Activated CD4-positive, alpha-beta T cell treated with anti-CD3 and anti-CD28 coated beads, Interleukin-2, amount 10 ng/mL, durations not matched to agents 24 days and 14 days (primary cell): ENCODE data around the gene NELFCD. TPM values are rescaled to one million over a fixed set of nuclear protein-coding genes. Genes with fewer than 3 reads are reported as not detected.
A peak's percentile ranks its signal among the peaks of the same experiment; 100 is the strongest.
"Not testable (repeated sequence)": the region's sequence is repeated elsewhere in the genome, so short reads cannot be mapped to it uniquely, and the experiment has no call there.

ENCODE experiments used
- DNase-seq: peaks from one replicate; pipeline ENCODE4 v3.0.0; 2022
- H3K27ac Mint-ChIP-seq: one replicate; pipeline ENCODE4 v1.8.0; 2022; ENCODE audit warnings: mild to moderate bottlenecking, mixed read lengths
- H3K27me3 Mint-ChIP-seq: one replicate; pipeline ENCODE4 v1.8.0; 2022; ENCODE audit warnings: mixed read lengths
- H3K36me3 Mint-ChIP-seq: one replicate; pipeline ENCODE4 v1.8.0; 2022; ENCODE audit warnings: low read depth, mild to moderate bottlenecking, mixed read lengths
- H3K4me1 Mint-ChIP-seq: one replicate; pipeline ENCODE4 v1.8.0; 2021; ENCODE audit warnings: mixed read lengths
- H3K4me3 Mint-ChIP-seq: one replicate; pipeline ENCODE4 v1.8.0; 2022; ENCODE audit warnings: mild to moderate bottlenecking, moderate library complexity, mixed read lengths
- H3K9me3 Mint-ChIP-seq: one replicate; pipeline ENCODE4 v1.8.0; 2021; ENCODE audit warnings: mixed read lengths
- intact Hi-C: fragments of 100-400 bp; cut with micrococcal nuclease; formaldehyde crosslinking; loops from one replicate; pipeline ENCODE4 v1.15.1; 2023
- total RNA-seq: library from RNA; stranded (reverse); gene quantifications from 2 replicates; pipeline ENCODE4 v1.2.3, GENCODE V29; 2022

NELFCD gene
- total RNA-seq, 1 donor from 2014 or later: 120 TPM

GRCh38 chr20:59040667-59041066, 59.6 kb downstream of the NELFCD start:
- Mint-ChIP-seq H3K9me3 (no peaks in the 10 kb centered on the region), H3K36me3 (peaks cover 43% of the 10 kb centered on the region), H3K27me3 (no peaks in the 10 kb centered on the region), H3K4me1 (peaks cover 48% of the 10 kb centered on the region), H3K27ac (peak overlapping the region; percentile 65), H3K4me3 (peak overlapping the region; percentile 93)
- peak; percentile 43 for DNase-seq
- intact Hi-C loops: loop anchor here (5.0 to 10.0 kb wide), 2 partner anchors 182 to 1646 kb away; partner anchors contain the start of gene RBM38

- Mint-ChIP-seq H3K27ac (peak overlapping the region; percentile 69), H3K4me1 (peaks cover 48% of the 10 kb centered on the region), H3K36me3 (peaks cover 40% of the 10 kb centered on the region), H3K4me3 (peak overlapping the region; percentile 93)
- H3K27me3 Mint-ChIP-seq, H3K9me3 Mint-ChIP-seq, DNase-seq: not testable (repeated sequence)
- intact Hi-C loops: loop anchor here (5.0 to 10.0 kb wide), 2 partner anchors 181 to 1647 kb away; partner anchors contain the start of gene RBM38
Measured at GRCh38 chr20:59041487-59041886, 60.4 kb downstream of the NELFCD start.

- intact Hi-C loops: loop anchor here (1.0 to 10.0 kb wide), 3 partner anchors 10 to 1647 kb away; partner anchors contain the start of genes ATP5F1E and RBM38
- Mint-ChIP-seq H3K4me1 (peaks cover 42% of the 10 kb centered on the region), H3K4me3 (peak within 1 kb of the TSS; percentile 93), H3K27me3 (no peaks in the 10 kb centered on the region), H3K36me3 (peaks cover 32% of the 10 kb centered on the region), H3K27ac (peak within 1 kb of the TSS; percentile 96), H3K9me3 (no peaks in the 10 kb centered on the region)
- DNase-seq: peak; percentile 82
Measured at GRCh38 chr20:59042151-59042795, 61.2 kb downstream of the NELFCD start, which contains the start of gene PRELID3B. Gene PRELID3B (minus strand): TSS chr20:59042786. CDS start chr20:59042730, 56 bp downstream.

- Mint-ChIP-seq H3K9me3 (no peaks in the 10 kb centered on the region), H3K27ac (peak overlapping the region; percentile 96), H3K4me1 (peaks cover 42% of the 10 kb centered on the region), H3K27me3 (no peaks in the 10 kb centered on the region), H3K4me3 (peak overlapping the region; percentile 93), H3K36me3 (peaks cover 25% of the 10 kb centered on the region)
- intact Hi-C loops: loop anchor here (1.0 to 10.0 kb wide), 4 partner anchors 11 to 1648 kb away; partner anchors contain the start of genes ATP5F1E, NELFCD and RBM38
- peak; percentile 99 for DNase-seq
Measured at GRCh38 chr20:59042796-59043631, 62.0 kb downstream of the NELFCD start.

GRCh38 chr20:59043698-59044097, 62.6 kb downstream of the NELFCD start:
- Mint-ChIP-seq H3K27ac (peak overlapping the region; percentile 61), H3K4me3 (peak overlapping the region; percentile 73), H3K36me3 (peaks cover 25% of the 10 kb centered on the region), H3K9me3 (no peaks in the 10 kb centered on the region), H3K27me3 (no peaks in the 10 kb centered on the region), H3K4me1 (peaks cover 47% of the 10 kb centered on the region)
- peak; percentile 57 for DNase-seq
- intact Hi-C loops: loop anchor here (1.0 to 10.0 kb wide), 3 partner anchors 62 to 1649 kb away; partner anchors contain the start of genes NELFCD and RBM38

- peaks cover 42% of the 10 kb centered on the region for H3K4me1 Mint-ChIP-seq
- intact Hi-C loops: loop anchor here (5.0 to 10.0 kb wide), 2 partner anchors 178 to 1649 kb away; partner anchors contain the start of gene RBM38
- peak; percentile 50 for DNase-seq
Measured at GRCh38 chr20:59044295-59044694, 63.2 kb downstream of the NELFCD start.

More at GRCh38 chr20:59044295-59044694, 63.2 kb downstream of the NELFCD start:
- H3K27ac Mint-ChIP-seq: no peak overlapping the region
- no peaks in the 10 kb centered on the region for H3K27me3 Mint-ChIP-seq
- H3K9me3 Mint-ChIP-seq: no peaks in the 10 kb centered on the region
- H3K4me3 Mint-ChIP-seq: no peak overlapping the region
- peaks cover 21% of the 10 kb centered on the region for H3K36me3 Mint-ChIP-seq

Other genes starting within 250 kb of the NELFCD start
- 0.64 and 1.6 TPM in 2 replicates for gene GNAS-AS1, start 130.4 kb upstream of the NELFCD start, total RNA-seq
- gene GNAS, start 128.5 kb upstream of the NELFCD start, total RNA-seq: 500 and 523 TPM in 2 replicates
- gene CTSZ, start 26.0 kb downstream of the NELFCD start, total RNA-seq: 48.1 and 51.1 TPM in 2 replicates
- not detected in 2 replicates for gene TUBB1, start 38.2 kb downstream of the NELFCD start, total RNA-seq
- 69.9 and 70.9 TPM in 2 replicates for gene ATP5F1E, start 51.1 kb downstream of the NELFCD start, total RNA-seq
- gene PRELID3B, start 61.5 kb downstream of the NELFCD start, total RNA-seq: 119 and 123 TPM in 2 replicates
- gene ZNF831, start 182.6 kb downstream of the NELFCD start, total RNA-seq: 3.1 and 3.4 TPM in 2 replicates